OCI-LY3 (cell line): ENCODE measurements around the gene PRKCE.

Experiments used
- CTCF ChIP-seq: fragments of 200-600, 300-600 bp; sonication (generic); IDR thresholded peaks from 2 replicates; pipeline ENCODE4 v1.5.1; 2014; ENCODE audit warnings: antibody characterized with exemption, low read length, low read depth
- EZH2phosphoT487 ChIP-seq: fragments of 200-600 bp; shearing (Covaris generic); IDR thresholded peaks from 2 replicates; pipeline ENCODE4 v1.6.1; 2018; ENCODE audit warnings: antibody characterized with exemption, mixed run types, low read depth

DNA sequence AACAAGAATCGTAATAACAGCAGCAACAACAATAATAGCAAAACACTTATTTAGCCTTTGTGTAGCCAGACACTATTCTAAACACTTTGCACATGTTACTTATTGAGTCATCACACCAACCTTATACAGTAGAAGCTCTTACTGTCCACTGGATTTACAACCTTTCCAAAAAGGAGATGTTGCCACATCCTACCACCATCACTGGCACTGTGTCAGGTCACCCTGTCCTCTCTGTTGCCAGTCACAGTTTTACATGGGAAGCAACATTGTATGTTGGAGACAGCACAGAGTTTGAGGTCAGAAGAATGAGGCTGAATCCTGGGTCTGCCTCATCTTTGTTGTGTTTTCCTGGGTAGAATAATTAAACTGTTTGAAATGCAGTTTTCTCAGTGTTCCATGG, 444.4 kb downstream of the PRKCE start:
- TF ChIP-seq EZH2phosphoT487 = no peak
- TF ChIP-seq CTCF = no peak
